PC-9 (cell line): ENCODE data around the gene JMJD1C. TPM values are rescaled to one million over a fixed set of nuclear protein-coding genes. Genes with fewer than 3 reads are reported as not detected.

Experiments used
- BruUV-seq: library from RNA; stranded (reverse); fragments of 400-500 nt; replicated peaks from 2 replicates; lab custom pipeline; 2021; lab: Mats Ljungman, UMichigan
- CTCF ChIA-PET: fragments of 300-600 bp; sonication (Branson Sonifier 250); formaldehyde crosslinking; loops from one replicate; lab custom pipeline; 2022; ENCODE audit warnings: antibody characterized with exemption; lab: Charles Lee
- POLR2A ChIA-PET: fragments of 300-600 bp; sonication (Branson Sonifier 250); formaldehyde crosslinking; loops from one replicate; lab custom pipeline; 2022; ENCODE audit warnings: antibody characterized with exemption; ENCODE audit not compliant: unreplicated experiment; lab: Charles Lee
- DNase-seq, 2 experiments: peaks; one replicate each; pipeline versions ENCODE4 v3.0.0 to v3.0.0-alpha.2; 2015 to 2022; ENCODE audit warnings: mixed read lengths in 1 of 2
- H2AFZ ChIP-seq: fragments of 200-600 bp; sonication (generic); 2 replicates; pipeline ENCODE4 v1.8.1; 2017; ENCODE audit warnings: antibody characterized with exemption
- H3F3A ChIP-seq: fragments of 200-600 bp; sonication (generic); 2 replicates; pipeline ENCODE4 v1.8.1; 2017; ENCODE audit warnings: antibody characterized with exemption, mild to moderate bottlenecking, low read depth; ENCODE audit not compliant: insufficient read depth
- H3K27ac ChIP-seq: fragments of 200-600 bp; sonication (generic); 2 replicates; pipeline ENCODE4 v1.6.1; 2016; ENCODE audit warnings: mixed run types
- H3K27me3 ChIP-seq: fragments of 200-600 bp; sonication (generic); 2 replicates; pipeline ENCODE4 v1.6.1; 2016; ENCODE audit warnings: low read depth, mixed run types; ENCODE audit not compliant: insufficient read depth
- H3K36me3 ChIP-seq: fragments of 200-600 bp; sonication (generic); 2 replicates; pipeline ENCODE4 v1.6.1; 2016; ENCODE audit warnings: low read depth, mixed run types
- H3K4me1 ChIP-seq: fragments of 200-600 bp; sonication (generic); replicated peaks from 2 replicates; pipeline ENCODE4 v1.6.1; 2016; ENCODE audit warnings: mixed run types; ENCODE audit not compliant: insufficient read depth
- H3K4me2 ChIP-seq: fragments of 200-600 bp; sonication (generic); 2 replicates; pipeline ENCODE4 v1.6.1; 2017; ENCODE audit warnings: mixed run types
- H3K4me3 ChIP-seq: fragments of 200-600 bp; sonication (generic); 2 replicates; pipeline ENCODE4 v1.6.1; 2016; ENCODE audit warnings: mixed run types
- H3K79me2 ChIP-seq: fragments of 200-600 bp; sonication (generic); 2 replicates; pipeline ENCODE4 v1.6.1; 2017; ENCODE audit warnings: low read depth, mixed run types
- H3K9me2 ChIP-seq: fragments of 200-600 bp; sonication (generic); 2 replicates; pipeline ENCODE4 v1.8.1; 2017; ENCODE audit warnings: mild to moderate bottlenecking; ENCODE audit not compliant: insufficient read depth
- H3K9me3 ChIP-seq: fragments of 200-600 bp; sonication (generic); 2 replicates; pipeline ENCODE4 v1.8.1; 2016; ENCODE audit warnings: low read depth; ENCODE audit not compliant: insufficient read depth
- H4K20me1 ChIP-seq: fragments of 200-600 bp; sonication (generic); 2 replicates; pipeline ENCODE4 v1.8.1; 2017; ENCODE audit not compliant: insufficient read depth
- CTCF ChIP-seq: fragments of 200-600 bp; sonication (generic); conservative IDR thresholded peaks from 2 replicates; pipeline ENCODE4 v1.6.1; 2017; ENCODE audit warnings: mixed run types, antibody characterized with exemption, mild to moderate bottlenecking, moderate library complexity
- EZH2 ChIP-seq: fragments of 200-600 bp; sonication (generic); IDR thresholded peaks from 2 replicates; pipeline ENCODE4 v1.8.0; 2017; ENCODE audit warnings: antibody characterized with exemption, low read depth
- intact Hi-C: fragments of 100-400 bp; cut with micrococcal nuclease; formaldehyde crosslinking; loops from one replicate; pipeline ENCODE4 v1.10.0; 2022; ENCODE audit not compliant: unreplicated experiment
- total RNA-seq: library from RNA; stranded (reverse); gene quantifications from 2 replicates; pipeline ENCODE4 v1.2.3, GENCODE V29; 2021

JMJD1C gene
- total RNA-seq, 1 experiment from 2014 or later: 78.7 TPM

DNA sequence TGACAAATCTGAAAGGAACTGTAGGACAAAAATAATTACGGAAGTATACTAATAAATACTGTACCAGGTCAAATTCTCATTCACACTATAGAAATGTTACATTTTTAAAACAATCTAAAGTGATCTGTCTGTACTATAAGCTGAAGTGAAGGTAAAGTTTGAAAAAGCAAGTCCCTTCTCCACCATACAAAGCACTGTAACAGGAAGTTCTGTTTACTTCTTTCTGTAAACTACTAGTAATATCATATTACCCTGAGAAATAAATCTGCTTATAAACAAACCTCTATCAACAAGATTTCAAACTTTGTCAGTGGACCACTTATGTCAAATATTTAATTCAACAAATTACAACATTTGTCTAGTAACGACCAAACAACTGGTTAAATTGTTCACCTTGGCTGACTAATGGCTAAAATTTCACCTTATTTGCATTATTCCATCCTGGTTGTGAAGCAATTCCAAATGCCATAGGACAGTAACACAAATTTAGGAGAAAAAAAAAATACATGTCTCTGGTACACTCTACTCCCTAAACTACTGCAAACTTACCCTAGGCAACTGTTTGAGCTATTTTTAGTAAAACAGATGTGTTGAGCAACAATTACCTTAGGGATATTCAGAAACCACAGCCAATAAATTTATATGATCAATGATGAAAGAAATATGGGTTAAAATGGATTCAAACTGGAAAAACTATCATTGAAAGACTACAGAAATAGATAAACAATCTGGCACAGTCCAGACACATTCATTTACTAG, 206.7 kb downstream of the JMJD1C start:
- peaks cover 6% of the 10 kb centered on the region; the same call in 1 of the 2 replicates for H3F3A ChIP-seq
- no peaks in the 10 kb centered on the region for H3K27me3 ChIP-seq
- H3K36me3 ChIP-seq: peaks cover 44% of the 10 kb centered on the region
- H3K9me3 ChIP-seq: 0 out of 2 replicates have a peak, but pooled peaks cover 4% of the 10 kb centered on the region
- peak overlapping the region; percentile 15; the same call in 1 of the 2 replicates for H3K4me2 ChIP-seq
- peaks cover 20% of the 10 kb centered on the region for H4K20me1 ChIP-seq
- no peak for TF ChIP-seq EZH2
- TF ChIP-seq CTCF: no peak
- intact Hi-C loops: no loop called here
- H3K9me2 ChIP-seq: no peaks in the 10 kb centered on the region
- no peak for DNase-seq
- no TSS peak for BruUV-seq
- ChIA-PET POLR2A (no interaction called here), CTCF (interaction anchor here (0.6 kb wide), 1 partner anchor 1625 kb away, joined by 18 read pairs; no protein-coding TSS in a partner anchor)
- no peak overlapping the region; the same call in 1 of the 2 replicates for H3K27ac ChIP-seq
- peaks cover 41% of the 10 kb centered on the region for H3K4me1 ChIP-seq
- no peak overlapping the region for H3K4me3 ChIP-seq
- peaks cover 99% of the 10 kb centered on the region for H3K79me2 ChIP-seq
- no peak overlapping the region for H2AFZ ChIP-seq

- Histone ChIP-seq H3K4me3 (no peak overlapping the region), H3K9me3 (0 out of 2 replicates have a peak, but pooled peaks cover 4% of the 10 kb centered on the region), H3K27ac (no peak overlapping the region), H3K27me3 (no peaks in the 10 kb centered on the region), H3K9me2 (no peaks in the 10 kb centered on the region), H4K20me1 (peaks cover 21% of the 10 kb centered on the region), H3K36me3 (peaks cover 38% of the 10 kb centered on the region), H3K4me1 (peaks cover 31% of the 10 kb centered on the region), H3K79me2 (peaks cover 99% of the 10 kb centered on the region), H3K4me2 (no peak overlapping the region), H2AFZ (no peak overlapping the region), H3F3A (peaks cover 4% of the 10 kb centered on the region; the same call in 1 of the 2 replicates)
- intact Hi-C loops: no loop called here
- no TSS peak for BruUV-seq
- ChIA-PET CTCF (no interaction called here), POLR2A (interaction anchor here (0.6 to 0.7 kb wide), 2 partner anchors 18 to 373 kb away, joined by 3 read pairs; no protein-coding TSS in a partner anchor)
- TF ChIP-seq EZH2 (no peak), CTCF (no peak)
- DNase-seq: no peak
Observed at GRCh38 chr10:63257778-63258177, 208.0 kb downstream of the JMJD1C start.

GRCh38 chr10:63256009-63256773, 209.6 kb downstream of the JMJD1C start:
- Histone ChIP-seq H3K27me3 (no peaks in the 10 kb centered on the region), H2AFZ (no peak overlapping the region), H3K4me3 (no peak overlapping the region), H3K79me2 (peaks cover 99% of the 10 kb centered on the region), H4K20me1 (peaks cover 27% of the 10 kb centered on the region), H3K9me2 (no peaks in the 10 kb centered on the region), H3K27ac (no peak overlapping the region), H3K4me2 (no peak overlapping the region), H3K36me3 (peaks cover 25% of the 10 kb centered on the region), H3F3A (no peaks in the 10 kb centered on the region; the same call in 1 of the 2 replicates), H3K4me1 (peaks cover 21% of the 10 kb centered on the region), H3K9me3 (0 out of 2 replicates have a peak, but pooled peaks cover 4% of the 10 kb centered on the region)
- ChIA-PET POLR2A (interaction anchor here (0.5 to 0.6 kb wide), 3 partner anchors 9 to 563 kb away, joined by 3 to 6 read pairs (median 3); no protein-coding TSS in a partner anchor), CTCF (interaction anchor here (0.7 kb wide), 1 partner anchor 470 kb away, joined by 4 read pairs; no protein-coding TSS in a partner anchor)
- TF ChIP-seq CTCF (no peak), EZH2 (no peak)
- intact Hi-C loops: no loop called here
- DNase-seq: no peak
- BruUV-seq: no TSS peak
